Subcutaneous adipose tissue (tissue), 4 donors: Measurements from ENCODE around the gene SORCS3. TPM values are rescaled to one million over a fixed set of nuclear protein-coding genes. Genes with fewer than 3 reads are reported as not detected.

Source experiments
- total RNA-seq, 4 donors: library from RNA; depleted of rRNA; stranded (reverse); fragments of >200 nt; gene quantifications; one replicate each; pipeline ENCODE4 v1.1.0, GENCODE V29; 2016
- TF ChIP-seq, protein P1 (sequence below): fragments of 450-650 bp; IDR thresholded peaks from one replicate; pipeline ENCODE4 v1.5.1; 2016; ENCODE audit warnings: low read depth, mild to moderate bottlenecking, control low read depth, antibody characterized with exemption, moderate library complexity

Gene SORCS3
- total RNA-seq, 4 donors from 2014 or later: not detected

DNA sequence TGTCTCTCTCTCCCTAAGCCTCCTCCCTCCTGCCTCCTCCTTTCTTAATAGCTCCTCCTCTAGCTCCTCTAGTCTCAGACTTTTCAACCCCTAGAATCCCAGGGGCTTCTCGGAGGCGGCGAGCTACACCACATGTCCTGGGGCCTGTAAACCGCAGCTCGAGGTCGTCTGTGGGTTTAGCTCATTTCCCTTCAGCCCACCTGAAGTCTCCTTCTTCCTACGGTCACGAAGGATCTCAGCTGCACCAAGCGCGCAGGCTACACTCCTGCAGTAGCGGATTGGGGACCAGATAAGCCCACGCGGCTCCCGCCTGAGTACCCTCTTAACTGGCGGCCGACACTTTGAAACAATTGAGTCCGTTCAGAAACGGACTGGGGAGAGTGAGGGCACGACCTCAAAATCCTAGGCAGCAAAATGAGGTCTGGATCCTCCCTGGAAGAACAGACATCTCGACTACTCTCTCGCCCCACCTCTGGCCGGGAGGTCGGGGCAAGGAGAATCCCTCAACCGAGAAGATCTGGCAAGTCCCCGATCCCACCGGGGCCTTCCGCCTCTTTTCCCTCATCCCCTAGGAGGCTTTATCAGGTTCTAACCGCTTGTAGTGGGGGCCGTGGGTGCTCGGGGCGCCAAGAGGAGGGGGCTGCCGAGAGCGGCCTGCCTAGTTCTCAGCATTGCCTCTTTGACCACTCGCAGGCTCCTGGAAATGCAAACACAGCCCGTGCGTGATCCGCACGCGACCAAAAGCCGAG, 1.3 kb upstream of the SORCS3 start:
- TF ChIP-seq, protein P1, sequence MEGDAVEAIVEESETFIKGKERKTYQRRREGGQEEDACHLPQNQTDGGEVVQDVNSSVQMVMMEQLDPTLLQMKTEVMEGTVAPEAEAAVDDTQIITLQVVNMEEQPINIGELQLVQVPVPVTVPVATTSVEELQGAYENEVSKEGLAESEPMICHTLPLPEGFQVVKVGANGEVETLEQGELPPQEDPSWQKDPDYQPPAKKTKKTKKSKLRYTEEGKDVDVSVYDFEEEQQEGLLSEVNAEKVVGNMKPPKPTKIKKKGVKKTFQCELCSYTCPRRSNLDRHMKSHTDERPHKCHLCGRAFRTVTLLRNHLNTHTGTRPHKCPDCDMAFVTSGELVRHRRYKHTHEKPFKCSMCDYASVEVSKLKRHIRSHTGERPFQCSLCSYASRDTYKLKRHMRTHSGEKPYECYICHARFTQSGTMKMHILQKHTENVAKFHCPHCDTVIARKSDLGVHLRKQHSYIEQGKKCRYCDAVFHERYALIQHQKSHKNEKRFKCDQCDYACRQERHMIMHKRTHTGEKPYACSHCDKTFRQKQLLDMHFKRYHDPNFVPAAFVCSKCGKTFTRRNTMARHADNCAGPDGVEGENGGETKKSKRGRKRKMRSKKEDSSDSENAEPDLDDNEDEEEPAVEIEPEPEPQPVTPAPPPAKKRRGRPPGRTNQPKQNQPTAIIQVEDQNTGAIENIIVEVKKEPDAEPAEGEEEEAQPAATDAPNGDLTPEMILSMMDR: no peak

DNA sequence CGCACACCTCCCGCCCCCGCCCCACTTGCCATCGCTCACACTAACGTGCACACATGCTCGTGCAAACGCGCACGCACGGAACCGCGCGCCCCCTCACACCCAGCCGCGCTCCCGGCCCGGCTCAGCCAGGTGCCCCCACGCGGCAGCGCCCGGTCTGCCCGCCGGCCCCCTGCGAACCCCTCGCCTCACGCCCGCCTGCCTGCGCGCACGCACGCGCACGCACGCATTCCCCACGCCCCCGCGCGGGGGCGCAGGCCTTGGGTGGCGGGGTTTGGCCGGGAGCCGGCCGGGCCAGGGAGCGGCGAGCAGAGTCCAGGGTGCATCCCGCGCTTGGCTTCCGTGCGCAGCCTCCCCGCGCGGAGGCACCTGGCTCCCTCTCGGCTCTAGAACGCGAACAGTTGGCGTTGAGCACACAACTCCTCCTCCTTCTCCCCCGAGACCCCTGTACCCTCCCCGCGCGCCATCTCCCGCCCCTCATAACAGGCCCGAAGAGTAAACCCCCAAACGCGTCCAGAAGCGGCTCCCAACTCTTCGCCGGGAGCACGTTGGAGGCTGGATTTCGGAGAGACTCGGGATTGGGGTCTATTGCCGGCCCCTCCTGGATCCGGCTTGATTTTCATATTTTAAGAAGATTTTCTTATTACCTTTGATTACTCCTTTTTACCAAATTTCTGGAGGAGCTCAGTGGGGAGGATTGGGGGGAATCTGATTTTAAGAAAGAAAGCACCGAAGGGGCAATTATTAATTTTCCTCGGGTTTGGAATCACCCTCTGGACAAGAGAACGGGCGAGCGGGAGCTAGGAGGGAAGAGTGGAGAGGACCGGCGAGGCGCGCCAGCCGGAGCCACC, 527 bp upstream of the SORCS3 start:
- TF ChIP-seq, protein P1: no peak

DNA sequence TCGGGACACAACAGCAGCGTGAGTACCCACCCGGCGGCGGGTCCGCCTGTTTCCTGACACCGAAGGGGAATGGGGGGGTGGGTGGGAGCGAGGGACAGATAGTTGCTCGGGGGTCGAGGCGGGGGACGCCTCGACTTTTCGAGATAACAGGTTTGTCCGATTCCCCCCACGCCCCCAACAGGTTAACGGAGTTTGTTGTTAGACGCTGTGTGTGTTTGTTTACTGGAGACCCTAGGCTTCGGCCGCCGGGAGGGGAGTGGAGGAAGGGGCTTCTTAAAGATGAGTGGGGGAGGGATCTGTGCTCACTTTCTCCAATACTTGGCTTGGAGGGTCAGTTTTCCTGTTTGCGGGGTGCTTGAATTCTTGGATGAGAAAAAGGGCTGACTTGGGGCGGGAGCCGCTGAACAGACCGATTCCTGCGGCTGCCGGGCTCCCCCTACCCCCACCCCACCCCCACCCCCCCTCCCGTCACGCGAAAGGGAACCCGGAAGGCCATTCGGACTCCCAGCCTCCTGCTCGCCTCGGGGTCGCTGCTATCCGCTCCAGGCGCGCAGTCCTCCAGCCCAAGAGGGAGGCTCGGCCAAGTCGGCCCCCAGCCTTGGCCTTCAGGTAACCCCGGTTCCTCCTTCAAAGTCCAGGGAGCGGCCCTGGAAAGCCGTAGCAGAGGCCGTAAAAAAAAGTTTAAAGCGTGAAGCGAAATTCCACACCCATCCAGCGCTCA, 1.0 kb downstream of the SORCS3 start:
- TF ChIP-seq, protein P1: no peak

DNA sequence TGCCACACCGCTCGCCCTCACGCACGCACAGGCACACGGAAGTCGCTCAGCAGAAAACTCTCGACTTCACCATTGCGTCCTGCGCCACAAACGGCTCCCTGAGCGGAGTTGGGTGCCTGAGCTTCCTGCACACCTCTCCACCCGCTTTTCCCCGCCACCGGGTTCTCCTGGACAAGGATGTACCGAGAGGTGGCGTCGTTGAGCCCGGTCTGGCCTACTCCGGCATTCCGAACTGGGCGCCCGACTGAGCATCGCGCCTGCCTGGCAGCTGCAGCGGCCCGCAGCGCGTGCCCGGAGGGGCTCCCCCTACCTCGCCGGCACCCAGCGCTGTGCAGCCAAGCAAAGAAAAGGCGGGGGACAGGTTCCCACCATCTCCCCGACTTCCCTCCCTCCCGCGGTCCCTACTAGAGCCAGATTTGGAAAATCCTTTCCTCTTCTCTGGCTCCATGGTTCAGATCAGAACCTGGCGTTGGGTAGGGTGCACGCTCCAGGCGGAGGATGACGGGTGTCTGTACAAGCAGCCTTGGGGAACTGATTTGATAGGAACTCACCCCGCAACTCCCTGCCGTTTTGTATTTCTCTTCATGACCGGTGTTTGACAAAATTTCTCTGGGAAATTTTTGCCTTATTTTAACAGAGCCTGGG, 1.7 kb downstream of the SORCS3 start:
- TF ChIP-seq, protein P1: no peak

DNA sequence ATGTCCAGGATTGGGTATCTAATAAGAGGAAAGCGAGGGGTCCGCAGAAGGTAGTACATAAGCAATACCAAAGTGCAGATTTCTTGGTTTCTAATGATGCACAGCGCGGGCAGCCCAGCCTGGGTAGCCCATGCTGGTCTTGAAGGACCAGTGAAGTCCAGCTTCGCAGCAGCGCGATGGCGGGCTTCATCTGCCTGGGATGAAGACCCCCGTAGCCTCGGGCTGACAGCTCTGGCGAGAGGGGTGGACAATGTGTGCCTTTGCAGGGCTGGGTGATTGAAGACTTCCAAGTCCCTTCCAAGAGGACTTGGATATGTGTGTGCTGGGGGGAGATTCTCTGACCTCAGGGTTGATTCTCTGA, 2.2 kb downstream of the SORCS3 start:
- TF ChIP-seq, protein P1: no peak

DNA sequence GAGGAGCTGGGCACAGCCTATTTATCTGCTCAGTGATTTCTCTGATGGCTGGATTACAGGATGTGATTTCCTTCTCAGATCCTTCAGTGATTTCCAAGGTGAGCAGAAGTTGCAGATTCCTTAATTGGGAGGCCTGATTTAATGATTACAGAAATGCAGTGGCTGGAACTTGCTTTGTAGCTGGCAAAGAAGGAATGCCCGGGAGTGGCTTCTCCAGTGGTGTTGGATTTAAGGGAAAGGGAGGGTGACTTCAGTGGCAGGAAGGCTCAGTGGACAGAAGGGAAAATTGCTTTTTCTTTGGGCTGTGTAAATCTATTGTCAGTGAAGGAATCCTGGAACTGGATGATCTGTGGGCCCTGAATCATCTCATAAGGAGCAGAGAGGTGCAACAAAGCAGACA, 5.1 kb downstream of the SORCS3 start:
- TF ChIP-seq, protein P1: no peak
